ENCODE measurements around the gene VSTM2L. TPM values are rescaled to one million over a fixed set of nuclear protein-coding genes. Genes with fewer than 3 reads are reported as not detected.

VSTM2L gene
- total and polyA plus RNA-seq, 9 of the 15 experiments (the other 6 are each of a cell fraction or from before 2014, with no cell fraction given): not detected

DNA sequence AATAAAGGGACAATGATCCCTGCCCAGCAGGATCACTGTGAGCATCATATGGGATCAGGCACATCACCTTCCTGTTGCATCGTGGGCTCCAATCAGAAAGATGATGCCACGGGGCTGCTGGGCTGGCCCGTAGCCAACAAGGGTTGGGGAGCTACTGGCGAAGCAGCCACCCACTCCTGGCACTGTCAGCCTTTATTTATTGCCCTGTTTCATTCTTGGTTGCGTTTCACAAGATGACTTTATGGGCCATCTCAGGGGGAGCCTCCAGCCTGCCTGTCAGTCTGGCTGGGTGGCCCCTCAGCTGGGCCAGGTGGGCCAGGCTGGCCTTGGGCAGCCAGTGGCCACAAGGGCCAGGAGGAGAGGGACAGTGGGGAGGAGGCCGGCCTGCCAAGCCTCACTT, 17.3 kb downstream of the VSTM2L start:
- ChIA-PET CTCF (ENCODE audit: low intra/inter-chr PET ratio) (no interaction called here), POLR2A (interaction anchor here (0.6 to 1.4 kb wide), 2 partner anchors 12 to 262 kb away, joined by 4 read pairs; no protein-coding TSS in a partner anchor)
- no peak for DNase-seq (ENCODE audit: extremely low read depth in 1 of 4, low spot score in 3 of 4)
- BruUV-seq (replicated peaks): no TSS peak
- WGBS (ENCODE audit: insufficient coverage, low coverage, missing lambda C conversion rate): 1% methylated on average over 6 of the region's 6 CpGs
- H3K27ac ChIP-seq (ENCODE audit: extremely low read depth, low read depth, low read length): no peak overlapping the region
- peaks cover 3% of the 10 kb centered on the region for H3K9me1 ChIP-seq (ENCODE audit: control insufficient read depth, insufficient read depth, low read length)
- FAIRE-seq: no peak
- H3K9me3 ChIP-seq (replicated peaks; ENCODE audit: control insufficient read depth, insufficient read depth, low read depth, low read length): no peaks in the 10 kb centered on the region
- 0 out of 4 replicates have a peak overlapping the region, but pooled peaks of 1 of the 2 experiments have one; percentile 18 for H3K9ac ChIP-seq (ENCODE audit: insufficient read depth in 1 of 2, low read depth in 2 of 2, low read length in 2 of 2)
- TF ChIP-seq ZNF197 (CRISPR knock-in tag; IDR thresholded peaks at IDR 0.05; ENCODE audit: low read depth): no peak
- peak; percentile 71 for TF ChIP-seq NFIC (IDR thresholded peaks at IDR 0.05)
- TF ChIP-seq CAMTA2 (CRISPR knock-in tag; conservative IDR thresholded peaks at IDR 0.05): no peak
- peaks cover 44 to 85% of the 10 kb centered on the region in 2 experiments for H3K27me3 ChIP-seq (ENCODE audit: control insufficient read depth in 2 of 2, insufficient read depth in 2 of 2, low read length in 2 of 2)
- ATAC-seq: no peak
- no peaks in the 10 kb centered on the region for H3K36me3 ChIP-seq (ENCODE audit: control insufficient read depth, insufficient read depth, low read length)
- peaks cover 5% of the 10 kb centered on the region; the same call in 1 of the 2 replicates for H4K20me1 ChIP-seq (replicated peaks; ENCODE audit: control insufficient read depth, insufficient read depth, low read length)
- 0 out of 5 replicates have a peak, but pooled peaks cover 0 to under 1% of the 10 kb centered on the region in 2 experiments for H3K4me1 ChIP-seq (replicated peaks in 1 of 2; ENCODE audit: control insufficient read depth in 2 of 2, insufficient read depth in 2 of 2, low read length in 2 of 2)
- no peak overlapping the region for H2AFZ ChIP-seq (ENCODE audit: low read depth, low read length)
- in situ Hi-C loops (cut with MboI): no loop called here
- no peak overlapping the region for H3K4me2 ChIP-seq (ENCODE audit: insufficient read depth, low read length)
- no peaks in the 10 kb centered on the region for H3K79me2 ChIP-seq (ENCODE audit: control insufficient read depth, insufficient read depth, low read length)
- intact Hi-C loops (cut with micrococcal nuclease): no loop called here
- no peak overlapping the region for H3K4me3 ChIP-seq

DNA sequence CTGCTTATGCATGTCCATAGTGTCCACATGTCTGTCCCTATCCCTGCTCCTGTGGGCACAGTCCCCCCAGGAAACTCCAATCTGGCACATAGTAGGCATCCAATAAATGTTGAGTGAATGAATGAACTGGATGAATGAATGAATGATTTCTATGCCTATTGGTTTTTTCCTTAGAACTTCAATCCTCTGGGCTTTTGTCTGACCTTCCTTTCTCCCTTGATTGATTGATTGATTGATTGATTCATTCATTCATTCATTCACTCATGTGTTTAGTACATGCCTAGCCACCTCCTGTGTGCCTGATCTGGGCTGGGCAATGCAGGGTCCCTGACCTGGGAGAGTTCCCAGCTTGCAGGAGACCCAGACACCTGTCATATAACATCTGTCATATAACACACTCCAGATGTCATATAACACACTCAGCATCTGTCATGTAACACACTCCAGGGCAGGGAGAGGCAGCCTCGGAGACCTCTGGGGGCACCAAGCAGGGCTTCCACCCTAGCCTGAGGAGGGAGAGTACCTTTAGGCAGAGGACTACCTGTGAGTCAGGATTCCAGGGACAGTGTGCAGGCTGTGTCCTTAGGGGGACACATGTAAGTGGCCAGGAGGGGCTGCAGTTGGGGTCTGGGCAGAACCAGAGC, 17.9 kb downstream of the VSTM2L start:
- peaks cover 40 to 85% of the 10 kb centered on the region in 2 experiments for H3K27me3 ChIP-seq (ENCODE audit: control insufficient read depth in 2 of 2, insufficient read depth in 2 of 2, low read length in 2 of 2)
- intact Hi-C loops (cut with micrococcal nuclease): no loop called here
- DNase-seq (ENCODE audit: extremely low read depth in 1 of 4, low spot score in 3 of 4): no peak
- ChIA-PET POLR2A (interaction anchor here (0.6 to 1.4 kb wide), 2 partner anchors 12 to 263 kb away, joined by 4 read pairs; no protein-coding TSS in a partner anchor), CTCF (ENCODE audit: low intra/inter-chr PET ratio) (no interaction called here)
- no peak overlapping the region; a peak in 1 of 4 replicates for H3K9ac ChIP-seq (ENCODE audit: insufficient read depth in 1 of 2, low read depth in 2 of 2, low read length in 2 of 2)
- peaks cover 6% of the 10 kb centered on the region; the same call in 1 of the 2 replicates for H4K20me1 ChIP-seq (replicated peaks; ENCODE audit: control insufficient read depth, insufficient read depth, low read length)
- no peaks in the 10 kb centered on the region for H3K36me3 ChIP-seq (ENCODE audit: control insufficient read depth, insufficient read depth, low read length)
- BruUV-seq (replicated peaks): no TSS peak
- H3K27ac ChIP-seq (ENCODE audit: extremely low read depth, low read depth, low read length): no peak overlapping the region
- H2AFZ ChIP-seq (ENCODE audit: low read depth, low read length): no peak overlapping the region
- no peaks in the 10 kb centered on the region for H3K79me2 ChIP-seq (ENCODE audit: control insufficient read depth, insufficient read depth, low read length)
- peaks cover 3% of the 10 kb centered on the region for H3K9me1 ChIP-seq (ENCODE audit: control insufficient read depth, insufficient read depth, low read length)
- H3K4me2 ChIP-seq (ENCODE audit: insufficient read depth, low read length): no peak overlapping the region
- 0% methylated on average over 1 of the region's 1 CpG for WGBS (ENCODE audit: insufficient coverage, low coverage, missing lambda C conversion rate)
- no peaks in the 10 kb centered on the region for H3K4me1 ChIP-seq (replicated peaks in 1 of 2; ENCODE audit: control insufficient read depth in 2 of 2, insufficient read depth in 2 of 2, low read length in 2 of 2)
- in situ Hi-C loops (cut with MboI): no loop called here
- no peak for ATAC-seq
- FAIRE-seq: no peak
- H3K4me3 ChIP-seq: no peak overlapping the region
- H3K9me3 ChIP-seq (replicated peaks; ENCODE audit: control insufficient read depth, insufficient read depth, low read depth, low read length): no peaks in the 10 kb centered on the region
- no peak for TF ChIP-seq ILK (tag; IDR thresholded peaks at IDR 0.05; ENCODE audit: borderline replicate concordance, low read depth)
- TF ChIP-seq RBM14 (IDR thresholded peaks at IDR 0.05; ENCODE audit: borderline replicate concordance, insufficient read depth, low read depth, low read length): no peak
- TF ChIP-seq, protein P1, sequence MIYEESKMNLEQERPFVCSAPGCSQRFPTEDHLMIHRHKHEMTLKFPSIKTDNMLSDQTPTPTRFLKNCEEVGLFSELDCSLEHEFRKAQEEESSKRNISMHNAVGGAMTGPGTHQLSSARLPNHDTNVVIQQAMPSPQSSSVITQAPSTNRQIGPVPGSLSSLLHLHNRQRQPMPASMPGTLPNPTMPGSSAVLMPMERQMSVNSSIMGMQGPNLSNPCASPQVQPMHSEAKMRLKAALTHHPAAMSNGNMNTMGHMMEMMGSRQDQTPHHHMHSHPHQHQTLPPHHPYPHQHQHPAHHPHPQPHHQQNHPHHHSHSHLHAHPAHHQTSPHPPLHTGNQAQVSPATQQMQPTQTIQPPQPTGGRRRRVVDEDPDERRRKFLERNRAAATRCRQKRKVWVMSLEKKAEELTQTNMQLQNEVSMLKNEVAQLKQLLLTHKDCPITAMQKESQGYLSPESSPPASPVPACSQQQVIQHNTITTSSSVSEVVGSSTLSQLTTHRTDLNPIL (CRISPR knock-in tag; IDR thresholded peaks at IDR 0.05): no peak
- TF ChIP-seq KDM1A (IDR thresholded peaks at IDR 0.05): no peak
- no peak for TF ChIP-seq SP2 (IDR thresholded peaks at IDR 0.05; ENCODE audit: extremely low read depth, low read depth, low read length, poor library complexity, severe bottlenecking)
- TF ChIP-seq, protein P2, sequence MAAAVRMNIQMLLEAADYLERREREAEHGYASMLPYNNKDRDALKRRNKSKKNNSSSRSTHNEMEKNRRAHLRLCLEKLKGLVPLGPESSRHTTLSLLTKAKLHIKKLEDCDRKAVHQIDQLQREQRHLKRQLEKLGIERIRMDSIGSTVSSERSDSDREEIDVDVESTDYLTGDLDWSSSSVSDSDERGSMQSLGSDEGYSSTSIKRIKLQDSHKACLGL (CRISPR knock-in tag; IDR thresholded peaks at IDR 0.05; ENCODE audit: borderline replicate concordance, poor library complexity, severe bottlenecking): no peak
- TF ChIP-seq GABPA (tag; conservative IDR thresholded peaks at IDR 0.05; ENCODE audit: low read depth): no peak
- no peak for TF ChIP-seq RBFOX2 (IDR thresholded peaks at IDR 0.05; ENCODE audit: low read depth, low read length)
- TF ChIP-seq CCNT2 (IDR thresholded peaks at IDR 0.05; ENCODE audit: borderline replicate concordance, extremely low read depth, insufficient read length, low read depth, low read length): no peak
- TF ChIP-seq PYGO2 (tag; IDR thresholded peaks at IDR 0.05): no peak

All from K562 (cell line).